Astrocyte (in vitro differentiated cells and primary cell): Measurements from ENCODE around the gene DCP1B.

Experiments used
- EZH2 ChIP-seq: IDR thresholded peaks from 2 replicates; pipeline ENCODE4 v1.6.1; 2012; ENCODE audit warnings: mild to moderate bottlenecking, low read length, inconsistent platforms; ENCODE audit not compliant: insufficient read depth
- TF ChIP-seq, protein P1 (sequence below): IDR thresholded peaks from 2 replicates; pipeline ENCODE4 v1.5.1; 2011; ENCODE audit warnings: low read depth, mild to moderate bottlenecking, inconsistent platforms, low read length, moderate library complexity; ENCODE audit not compliant: insufficient read depth

DNA sequence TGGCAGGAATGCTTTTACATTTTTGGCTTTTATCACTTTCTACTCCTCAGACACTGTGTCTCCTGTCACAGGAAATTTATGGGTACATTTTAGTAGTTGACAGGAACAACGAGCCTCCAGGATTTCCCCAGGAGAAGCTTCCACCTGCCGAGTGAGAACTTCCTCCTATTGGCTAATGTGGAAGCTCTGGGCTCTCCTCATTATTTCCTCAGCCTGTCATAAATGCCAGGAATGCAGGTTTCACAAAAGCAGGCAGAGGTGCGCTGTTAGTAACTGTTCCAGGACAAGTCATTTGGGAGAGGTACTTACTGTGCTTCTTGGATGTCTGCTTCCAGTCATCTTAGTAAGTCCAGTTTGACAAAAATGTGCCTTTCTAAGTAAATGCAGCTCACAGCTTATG, 19.1 kb upstream of the DCP1B start:
- TF ChIP-seq, protein P1, sequence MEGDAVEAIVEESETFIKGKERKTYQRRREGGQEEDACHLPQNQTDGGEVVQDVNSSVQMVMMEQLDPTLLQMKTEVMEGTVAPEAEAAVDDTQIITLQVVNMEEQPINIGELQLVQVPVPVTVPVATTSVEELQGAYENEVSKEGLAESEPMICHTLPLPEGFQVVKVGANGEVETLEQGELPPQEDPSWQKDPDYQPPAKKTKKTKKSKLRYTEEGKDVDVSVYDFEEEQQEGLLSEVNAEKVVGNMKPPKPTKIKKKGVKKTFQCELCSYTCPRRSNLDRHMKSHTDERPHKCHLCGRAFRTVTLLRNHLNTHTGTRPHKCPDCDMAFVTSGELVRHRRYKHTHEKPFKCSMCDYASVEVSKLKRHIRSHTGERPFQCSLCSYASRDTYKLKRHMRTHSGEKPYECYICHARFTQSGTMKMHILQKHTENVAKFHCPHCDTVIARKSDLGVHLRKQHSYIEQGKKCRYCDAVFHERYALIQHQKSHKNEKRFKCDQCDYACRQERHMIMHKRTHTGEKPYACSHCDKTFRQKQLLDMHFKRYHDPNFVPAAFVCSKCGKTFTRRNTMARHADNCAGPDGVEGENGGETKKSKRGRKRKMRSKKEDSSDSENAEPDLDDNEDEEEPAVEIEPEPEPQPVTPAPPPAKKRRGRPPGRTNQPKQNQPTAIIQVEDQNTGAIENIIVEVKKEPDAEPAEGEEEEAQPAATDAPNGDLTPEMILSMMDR: no peak
- TF ChIP-seq EZH2: no peak
